IMR-90 (cell line): ENCODE data around the gene CSNK1G2. TPM values are rescaled to one million over a fixed set of nuclear protein-coding genes. Genes with fewer than 3 reads are reported as not detected.

Source experiments
- ATAC-seq: fragments of 200-7000 bp; cut with Tn5 transposase; 2 replicates; pipeline ENCODE4 v1.9.1; 2020; ENCODE audit warnings: low read depth, mild to moderate bottlenecking, moderate library complexity
- BruUV-seq: library from RNA; stranded (reverse); fragments of 400-500 nt; replicated peaks from 2 replicates; lab custom pipeline; 2021; lab: Mats Ljungman, UMichigan
- CTCF ChIA-PET: fragments of 300-600 bp; formaldehyde crosslinking; extraction: SDS; loops from one replicate; lab custom pipeline; 2021; ENCODE audit warnings: antibody characterized with exemption; lab: Yijun Ruan, JAX
- POLR2A ChIA-PET: fragments of 300-600 bp; sonication (Branson Sonifier 250); formaldehyde crosslinking; loops from one replicate; lab custom pipeline; 2022; ENCODE audit warnings: antibody characterized with exemption; ENCODE audit not compliant: unreplicated experiment; lab: Charles Lee
- DNase-seq: peaks from one replicate; pipeline ENCODE4 v3.0.0; 2013
- H2AFZ ChIP-seq: replicated peaks from 2 replicates; pipeline ENCODE3; 2013; ENCODE audit warnings: low read length, mild to moderate bottlenecking; ENCODE audit not compliant: poor library complexity
- H2AK5ac ChIP-seq: 2 replicates; pipeline ENCODE4 v1.6.1; 2013; ENCODE audit warnings: low read depth, low read length, inconsistent platforms
- H2AK9ac ChIP-seq: replicated peaks from 2 replicates; pipeline ENCODE3; 2013; ENCODE audit warnings: mild to moderate bottlenecking, low read depth, low read length, moderate library complexity; ENCODE audit not compliant: poor library complexity
- H2BK120ac ChIP-seq: 2 replicates; pipeline ENCODE4 v1.6.1; 2013; ENCODE audit warnings: low read depth, low read length, inconsistent platforms
- H2BK15ac ChIP-seq: 3 replicates; pipeline ENCODE4 v1.6.1; 2013; ENCODE audit warnings: low read depth, low read length, inconsistent platforms
- H2BK20ac ChIP-seq: 2 replicates; pipeline ENCODE4 v1.6.1; 2013; ENCODE audit warnings: low read depth, mild to moderate bottlenecking, inconsistent platforms, low read length, moderate library complexity
- H2BK5ac ChIP-seq: 2 replicates; pipeline ENCODE4 v1.6.1; 2013; ENCODE audit warnings: mild to moderate bottlenecking, low read depth, low read length, inconsistent platforms; ENCODE audit not compliant: poor library complexity, severe bottlenecking
- H3K14ac ChIP-seq: replicated peaks from 2 replicates; pipeline ENCODE4 v1.6.1; 2013; ENCODE audit warnings: low read depth, low read length, inconsistent platforms
- H3K18ac ChIP-seq: 2 replicates; pipeline ENCODE4 v1.6.1; 2013; ENCODE audit warnings: low read depth, low read length, control low read depth
- H3K23ac ChIP-seq: 2 replicates; pipeline ENCODE4 v1.6.1; 2013; ENCODE audit warnings: low read depth, low read length, inconsistent platforms
- H3K27ac ChIP-seq: 2 replicates; pipeline ENCODE4 v1.5.1; 2013; ENCODE audit warnings: mild to moderate bottlenecking, control low read depth, low read length; ENCODE audit not compliant: insufficient read depth
- H3K27me3 ChIP-seq: 2 replicates; pipeline ENCODE4 v1.6.1; 2013; ENCODE audit warnings: low read length; ENCODE audit not compliant: control insufficient read depth, insufficient read depth
- H3K36me3 ChIP-seq: 2 replicates; pipeline ENCODE4 v1.6.1; 2013; ENCODE audit warnings: low read length, mixed read lengths; ENCODE audit not compliant: control insufficient read depth, insufficient read depth
- H3K4ac ChIP-seq: 2 replicates; pipeline ENCODE4 v1.6.1; 2013; ENCODE audit warnings: low read depth, low read length, inconsistent platforms
- H3K4me1 ChIP-seq: 2 replicates; pipeline ENCODE4 v1.6.1; 2013; ENCODE audit warnings: low read length, mixed read lengths; ENCODE audit not compliant: control insufficient read depth, insufficient read depth
- H3K4me2 ChIP-seq: 2 replicates; pipeline ENCODE4 v1.6.1; 2013; ENCODE audit warnings: low read depth, mild to moderate bottlenecking, control low read depth, low read length, moderate library complexity
- H3K4me3 ChIP-seq: 2 replicates; pipeline ENCODE4 v1.5.1; 2013; ENCODE audit warnings: low read depth, mild to moderate bottlenecking, control low read depth, low read length, moderate library complexity; ENCODE audit not compliant: insufficient read depth
- H3K56ac ChIP-seq: 2 replicates; pipeline ENCODE4 v1.6.1; 2013; ENCODE audit warnings: low read length, inconsistent platforms; ENCODE audit not compliant: insufficient read depth; ENCODE audit errors: extremely low read depth
- H3K79me1 ChIP-seq, 2 experiments: 2 replicates each; pipeline ENCODE4 v1.6.1; 2013; ENCODE audit warnings: low read length in 2 of 2, inconsistent platforms in 1 of 2, low read depth in 1 of 2
- H3K9ac ChIP-seq: 2 replicates; pipeline ENCODE4 v1.6.1; 2013; ENCODE audit warnings: low read depth, low read length, control low read depth
- H3K9me1 ChIP-seq: 2 replicates; pipeline ENCODE4 v1.6.1; 2013; ENCODE audit warnings: low read length, inconsistent platforms; ENCODE audit not compliant: insufficient read depth
- H3K9me3 ChIP-seq: 2 replicates; pipeline ENCODE4 v1.6.1; 2013; ENCODE audit warnings: low read length; ENCODE audit not compliant: control insufficient read depth, insufficient read depth
- H4K20me1 ChIP-seq: 2 replicates; pipeline ENCODE4 v1.6.1; 2013; ENCODE audit warnings: low read length, inconsistent platforms; ENCODE audit not compliant: insufficient read depth
- H4K5ac ChIP-seq: 2 replicates; pipeline ENCODE4 v1.6.1; 2013; ENCODE audit warnings: mild to moderate bottlenecking, low read depth, low read length, control low read depth
- H4K8ac ChIP-seq, 2 experiments: 2 replicates each; pipeline ENCODE4 v1.6.1; 2013; ENCODE audit warnings: low read depth in 2 of 2, low read length in 2 of 2, control low read depth in 1 of 2, inconsistent platforms in 1 of 2
- H4K91ac ChIP-seq: 2 replicates; pipeline ENCODE4 v1.6.1; 2013; ENCODE audit warnings: low read depth, low read length, inconsistent platforms; ENCODE audit not compliant: insufficient read depth
- BHLHE40 ChIP-seq: fragments of 150-350 bp; IDR thresholded peaks from 2 replicates; pipeline ENCODE4 v1.6.1; 2016; ENCODE audit warnings: mild to moderate bottlenecking, low read depth, low read length
- FOS ChIP-seq: fragments of 150-350 bp; IDR thresholded peaks from 2 replicates; pipeline ENCODE4 v1.6.1; 2016; ENCODE audit warnings: low read depth, low read length
- MAZ ChIP-seq: IDR thresholded peaks from 2 replicates; pipeline ENCODE4 v1.6.1; 2012; ENCODE audit warnings: low read depth, mild to moderate bottlenecking, low read length, improper control_type of control experiment, moderate library complexity, borderline replicate concordance
- NFE2L2 ChIP-seq: fragments of 150-350 bp; IDR thresholded peaks from 2 replicates; pipeline ENCODE4 v1.6.1; 2016; ENCODE audit warnings: low read depth, mild to moderate bottlenecking, low read length
- SMC3 ChIP-seq: fragments of 150-350 bp; IDR thresholded peaks from 2 replicates; pipeline ENCODE4 v1.6.1; 2016; ENCODE audit warnings: low read depth, mild to moderate bottlenecking, antibody characterized with exemption, low read length, moderate library complexity
- WGBS, 2 experiments: methylation state at CpG; one replicate each; pipeline versions ENCODE4 v1.1.5 to v1.1.7; 2013; ENCODE audit warnings: missing lambda C conversion rate in 2 of 2; ENCODE audit not compliant: insufficient read length in 1 of 2; ENCODE audit errors: extremely low coverage in 2 of 2; 5-methylcytosine and 5-hydroxymethylcytosine counted together
- dilution Hi-C: fragments of 300-500 bp; cut with HindIII; formaldehyde crosslinking; loops from one replicate; pipeline ENCODE4 v1.14.3; 2018; ENCODE audit warnings: low sequenced_read_pairs; ENCODE audit not compliant: unreplicated experiment
- in situ Hi-C: fragments of 300-500 bp; cut with MboI; formaldehyde crosslinking; loops from 3 replicates; pipeline ENCODE4 v1.14.3; 2019; ENCODE audit warnings: low sequenced_read_pairs, inconsistent platforms, mixed read lengths
- intact Hi-C: fragments of 100-400 bp; cut with micrococcal nuclease; formaldehyde crosslinking; loops from 2 replicates; pipeline ENCODE4 v1.10.0; 2022
- polyA plus RNA-seq, 3 experiments: library from polyadenylated mRNA; depleted of rRNA; stranded (reverse); fragments of >200 nt; gene quantifications; 2 replicates each; pipeline ENCODE4 v1.2.3, GENCODE V29; 2012; ENCODE audit warnings: low replicate concordance in 1 of 3
- total RNA-seq: library from RNA; depleted of rRNA; stranded (reverse); fragments of >200 nt; gene quantifications from 2 replicates; pipeline ENCODE4 v1.2.3, GENCODE V29; 2012

CSNK1G2 gene
- total and polyA plus RNA-seq, 2 of the 4 experiments (the other 2 are of a cell fraction): 38.0 to 96.3 TPM

DNA sequence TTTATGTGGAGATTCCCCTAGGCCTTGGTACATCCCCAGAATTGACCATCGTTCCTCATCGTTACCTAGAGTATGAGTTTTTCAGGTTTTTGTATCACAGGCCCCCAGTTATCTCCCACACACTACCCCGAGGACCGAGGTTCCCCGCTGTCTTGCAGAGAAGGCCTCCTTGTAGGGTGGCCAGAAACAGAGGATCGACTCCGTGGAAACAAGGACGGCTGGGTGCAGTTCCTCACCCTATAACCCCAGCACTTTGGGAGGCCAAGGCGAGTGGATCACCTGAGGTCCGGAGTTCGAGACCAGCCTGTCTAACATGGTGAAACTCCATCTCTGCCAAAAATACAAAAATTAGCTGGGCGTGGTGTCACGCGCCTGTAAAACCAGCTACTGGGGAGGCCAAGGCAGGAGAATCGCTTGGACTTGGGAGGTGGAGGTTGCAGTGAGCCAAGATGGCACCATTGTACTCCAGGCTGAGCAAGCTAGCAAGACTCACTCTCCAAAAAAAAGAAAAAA is 35.1 kb upstream of the CSNK1G2 start:
- dilution Hi-C loops: no loop called here
- Histone ChIP-seq H2BK5ac (peak overlapping the region; percentile 76), H4K91ac (peak overlapping the region; percentile 85), H3K79me1 (peaks cover 17 to 48% of the 10 kb centered on the region in 2 experiments), H2BK120ac (peak overlapping the region; percentile 24; the same call in 1 of the 2 replicates), H3K56ac (peak overlapping the region; percentile 87), H3K9me3 (no peaks in the 10 kb centered on the region), H3K14ac (peak overlapping the region; percentile 91), H3K4me3 (peak overlapping the region; percentile 62), H2AK5ac (peak overlapping the region; percentile 98), H3K4me1 (peaks cover 10% of the 10 kb centered on the region), H3K18ac (peak overlapping the region; percentile 25), H3K36me3 (peaks cover 2% of the 10 kb centered on the region; the same call in 1 of the 2 replicates), H2BK15ac (peak overlapping the region; percentile 31; the same call in 1 of the 3 replicates), H4K8ac (peak overlapping the region; percentile 90 to 99), H2AFZ (peak overlapping the region; percentile 97), H2BK20ac (0 out of 2 replicates have a peak overlapping the region, but pooled peaks have one; percentile 3), H3K9ac (peak overlapping the region; percentile 77), H4K20me1 (peaks cover 27% of the 10 kb centered on the region), H3K4me2 (peak overlapping the region; percentile 87), H3K9me1 (peaks cover 13% of the 10 kb centered on the region; the same call in 1 of the 2 replicates), H3K23ac (peak overlapping the region; percentile 70), H3K4ac (peak overlapping the region; percentile 95), H3K27me3 (no peaks in the 10 kb centered on the region), H3K27ac (peak overlapping the region; percentile 76), H2AK9ac (peak overlapping the region; percentile 100), H4K5ac (peak overlapping the region; percentile 87)
- in situ Hi-C loops: no loop called here
- 70% methylated on average over 2 of the region's 15 CpGs; no CpG with 5 or more reads in 1 of the 2 experiments for WGBS, 2 experiments
- CTCF ChIA-PET: interaction anchor here (0.6 kb wide), 1 partner anchor 10 kb away, joined by 3 read pairs; no protein-coding TSS in a partner anchor
- no peak for TF ChIP-seq BHLHE40
- TF ChIP-seq FOS: no peak
- no peak for TF ChIP-seq SMC3
- TF ChIP-seq MAZ: no peak
- no peak for TF ChIP-seq NFE2L2
- DNase-seq: no peak
- POLR2A ChIA-PET: interaction anchor here (1.0 kb wide), 1 partner anchor 41 kb away, joined by 3 read pairs; no protein-coding TSS in a partner anchor
- BruUV-seq: no TSS peak
- ATAC-seq: no peak
- intact Hi-C loops: loop anchor here (1.0 kb wide), 2 partner anchors 21 to 42 kb away; partner anchors contain the start of gene ABHD17A
